GM19324 (cell line): ENCODE data around the gene SPATA9.
A peak's percentile ranks its signal among the peaks of the same experiment; 100 is the strongest.

Experiments used
- ATAC-seq: cut with Tn5 transposase; IDR thresholded peaks from one replicate; pipeline ENCODE4 v1.9.1; 2021; ENCODE audit warnings: mild to moderate bottlenecking, moderate library complexity; ENCODE audit not compliant: unreplicated experiment, low FRiP score

Gene SPATA9

GRCh38 chr5:95682891-95683290, at the start of gene SPATA9:
TSS of gene SPATA9 (minus strand) at chr5:95682991. CDS start at chr5:95682854, 137 bp downstream.
- no peak for ATAC-seq

GRCh38 chr5:95731571-95732554, 49.1 kb upstream of the SPATA9 start:
- ATAC-seq: peak; percentile 11

- peak; percentile 52 for ATAC-seq
These were observed 48.2 kb upstream of the SPATA9 start, which contains the start of gene RHOBTB3 for GRCh38 chr5:95730730-95731570. TSS of gene RHOBTB3 (plus strand) at chr5:95731336. CDS start at chr5:95731683, 347 bp downstream.

- ATAC-seq: no peak
These were observed 47.4 kb upstream of the SPATA9 start for GRCh38 chr5:95730011-95730700.

GRCh38 chr5:95729115-95730010, 46.6 kb upstream of the SPATA9 start:
- no peak for ATAC-seq

- ATAC-seq: no peak
These were observed 45.8 kb upstream of the SPATA9 start for GRCh38 chr5:95728494-95729114.

GRCh38 chr5:95727764-95728191, 45.0 kb upstream of the SPATA9 start:
- ATAC-seq: no peak

- no peak for ATAC-seq
These were observed 44.3 kb upstream of the SPATA9 start for GRCh38 chr5:95726811-95727763.

GRCh38 chr5:95725937-95726810, 43.4 kb upstream of the SPATA9 start:
- no peak for ATAC-seq

GRCh38 chr5:95725071-95725820, 42.5 kb upstream of the SPATA9 start:
- no peak for ATAC-seq

- ATAC-seq: no peak
These were observed 41.0 kb upstream of the SPATA9 start for GRCh38 chr5:95723632-95724369.

GRCh38 chr5:95721582-95722295, 38.9 kb upstream of the SPATA9 start:
- ATAC-seq: no peak

GRCh38 chr5:95720094-95720786, 37.4 kb upstream of the SPATA9 start:
- ATAC-seq: no peak

- ATAC-seq: no peak
These were observed 35.9 kb upstream of the SPATA9 start for GRCh38 chr5:95718738-95719137.
